GM23248 (cell line): Measurements from ENCODE around the gene TBC1D22A.

Experiments used
- EZH2 ChIP-seq: fragments of 200-600 bp; sonication (generic); IDR thresholded peaks from 2 replicates; pipeline ENCODE4 v1.6.1; 2018; ENCODE audit warnings: antibody characterized with exemption, mild to moderate bottlenecking; ENCODE audit not compliant: insufficient read depth, poor library complexity, severe bottlenecking
- EZH2phosphoT487 ChIP-seq: fragments of 200-600 bp; sonication (generic); IDR thresholded peaks from 2 replicates; pipeline ENCODE4 v1.6.1; 2018; ENCODE audit warnings: antibody characterized with exemption, moderate library complexity, mild to moderate bottlenecking, low read depth; ENCODE audit not compliant: insufficient read depth

- TF ChIP-seq EZH2 (no peak), EZH2phosphoT487 (no peak)
These were observed 411.6 kb downstream of the TBC1D22A start for GRCh38 chr22:47174096-47174495.
